HL-60 (cell line): Measurements from ENCODE around the gene SLC12A3.

ENCODE experiments used
- DNase-seq, 2 experiments: peaks; one replicate each; pipeline ENCODE4 v3.0.0-alpha.2; 2010 to 2020; ENCODE audit warnings: low read depth in 1 of 2, low spot score in 1 of 2
- H3K27ac ChIP-seq: fragments of 250-450 bp; sonication (Bioruptor Pico); replicated peaks from 2 replicates; pipeline ENCODE4 v1.5.1; 2020; ENCODE audit warnings: mild to moderate bottlenecking, moderate library complexity
- H3K27me3 ChIP-seq: fragments of 250-450 bp; sonication (Bioruptor Pico); 2 replicates; pipeline ENCODE4 v1.5.1; 2021; ENCODE audit warnings: mild to moderate bottlenecking, moderate library complexity; ENCODE audit not compliant: insufficient read depth, poor library complexity, severe bottlenecking
- H3K4me3 ChIP-seq: replicated peaks from 2 replicates; pipeline ENCODE4 v1.5.1; 2011; ENCODE audit warnings: mild to moderate bottlenecking, control low read depth, low read length; ENCODE audit not compliant: insufficient read depth
- CTCF ChIP-seq: IDR thresholded peaks from one replicate; pipeline ENCODE4 v1.5.1; 2011; ENCODE audit warnings: low read length, control low read depth, inconsistent platforms; ENCODE audit not compliant: insufficient read depth
- GABPA ChIP-seq: IDR thresholded peaks from 2 replicates; pipeline ENCODE4 v1.6.1; 2012; ENCODE audit warnings: low read depth
- POLR2AphosphoS5 ChIP-seq: IDR thresholded peaks from 2 replicates; pipeline ENCODE4 v1.6.1; 2012; ENCODE audit warnings: low read depth
- REST ChIP-seq: IDR thresholded peaks from 2 replicates; pipeline ENCODE4 v1.6.1; 2012; ENCODE audit warnings: low read depth; ENCODE audit not compliant: insufficient replicate concordance
- SPI1 ChIP-seq: IDR thresholded peaks from 2 replicates; pipeline ENCODE4 v1.6.1; 2012; ENCODE audit warnings: low read depth, mild to moderate bottlenecking, borderline replicate concordance

SLC12A3 gene

DNA sequence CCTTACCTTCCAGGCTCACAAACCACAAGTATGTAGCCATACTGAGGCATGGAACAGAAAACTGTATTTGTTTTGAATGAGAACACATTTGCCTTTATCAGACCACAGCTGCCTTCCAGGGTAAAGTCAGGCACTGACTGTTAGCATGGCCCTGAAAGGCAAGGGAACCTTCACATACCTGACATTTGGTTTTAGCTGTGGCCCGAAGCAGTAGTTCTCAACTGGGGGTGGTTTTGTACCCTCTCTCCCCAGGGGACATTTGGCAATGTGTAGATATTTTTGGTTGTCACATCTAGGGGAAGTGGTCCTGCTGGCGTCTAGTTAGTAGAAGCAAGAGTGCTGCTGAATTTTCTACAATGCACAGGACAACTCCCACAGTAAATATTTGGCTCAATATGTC lies 76.1 kb downstream of the SLC12A3 start:
- no peak overlapping the region for H3K4me3 ChIP-seq
- TF ChIP-seq GABPA (no peak), REST (no peak), SPI1 (no peak), CTCF (no peak), POLR2AphosphoS5 (no peak)
- H3K27ac ChIP-seq, result no peak overlapping the region
- DNase-seq, result no peak
- H3K27me3 ChIP-seq, result no peaks in the 10 kb centered on the region

- Histone ChIP-seq H3K27ac (no peak overlapping the region), H3K27me3 (no peaks in the 10 kb centered on the region), H3K4me3 (no peak overlapping the region)
- no peak for DNase-seq
- TF ChIP-seq GABPA, result no peak
- TF ChIP-seq SPI1, result no peak
- TF ChIP-seq REST, result no peak
- TF ChIP-seq CTCF, result no peak
- TF ChIP-seq POLR2AphosphoS5, result no peak; the same call in 1 of the 2 replicates
Observed at GRCh38 chr16:56941856-56942331, 76.9 kb downstream of the SLC12A3 start.

DNA sequence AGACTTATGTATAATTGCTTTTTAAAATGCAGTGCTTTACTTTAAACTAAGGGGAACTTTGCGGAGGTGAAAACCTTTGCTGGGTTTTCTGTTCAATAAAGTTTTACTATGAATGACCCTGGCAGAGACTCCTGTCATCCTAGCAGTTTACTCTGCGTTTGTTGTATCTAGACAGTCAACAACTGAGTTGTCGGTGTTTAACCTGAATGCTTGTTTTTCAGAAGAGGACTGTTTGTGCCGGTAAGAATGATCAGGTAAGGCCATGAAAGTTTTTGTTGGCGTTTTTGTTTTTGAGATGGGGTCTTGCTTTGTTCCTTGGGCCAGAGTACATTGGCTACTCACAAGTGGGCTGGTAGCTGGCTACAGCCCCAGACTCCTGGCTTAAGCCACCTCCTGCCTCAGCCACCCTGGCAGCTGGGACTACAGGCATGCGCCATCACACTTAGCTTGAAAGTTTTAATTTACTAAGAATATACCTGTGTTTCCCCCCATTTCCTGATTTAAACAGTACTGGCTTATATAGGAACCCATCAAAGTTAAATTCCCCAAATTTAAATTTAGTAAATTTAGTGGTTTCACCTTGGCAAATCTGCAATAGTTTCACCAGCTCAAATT lies 78.9 kb downstream of the SLC12A3 start:
- Histone ChIP-seq H3K27ac (no peak overlapping the region), H3K27me3 (no peaks in the 10 kb centered on the region), H3K4me3 (no peak overlapping the region)
- TF ChIP-seq SPI1, result no peak
- no peak for TF ChIP-seq POLR2AphosphoS5
- no peak for DNase-seq

GRCh38 chr16:56944954-56945839 lies 80.2 kb downstream of the SLC12A3 start:
- H3K27me3 ChIP-seq, result no peaks in the 10 kb centered on the region
- TF ChIP-seq REST (no peak), SPI1 (no peak), GABPA (no peak), CTCF (no peak), POLR2AphosphoS5 (no peak)
- no peak for DNase-seq
- H3K27ac ChIP-seq, result no peak overlapping the region
- no peak overlapping the region for H3K4me3 ChIP-seq
